A549 (cell line): ENCODE measurements around the gene COBLL1. TPM values are rescaled to one million over a fixed set of nuclear protein-coding genes. Genes with fewer than 3 reads are reported as not detected.

Source experiments
- ATAC-seq, 2 experiments: fragments of 200-7000 bp in 1 of 2; fragments of >200 bp in 1 of 2; cut with Nextera tagmentation in 1 of 2; cut with Tn5 transposase in 1 of 2; 3 replicates each; pipeline versions ENCODE4 v1.8.0 to v1.9.1; 2018 to 2020; ENCODE audit warnings: mild to moderate bottlenecking in 1 of 2, moderate library complexity in 1 of 2
- CTCF ChIA-PET: fragments of 300-600 bp; sonication (Branson Sonifier 250); formaldehyde crosslinking; extraction: SDS; loops from one replicate; lab custom pipeline; 2021; ENCODE audit warnings: antibody characterized with exemption, inconsistent platforms; lab: Yijun Ruan, JAX
- POLR2A ChIA-PET: fragments of 350-600 bp; formaldehyde crosslinking; extraction: SDS; loops from one replicate; lab custom pipeline; 2021; ENCODE audit warnings: antibody characterized with exemption, inconsistent platforms; lab: Yijun Ruan, JAX
- DNase-seq, 2 experiments: peaks; one replicate each; pipeline versions ENCODE4 v3.0.0 to v3.0.0-alpha.2; 2011 to 2016; ENCODE audit warnings: low read depth in 1 of 2, low spot score in 1 of 2
- FAIRE-seq: peaks from 2 replicates; lab custom pipeline; 2011; peaks lifted over from hg19 to GRCh38; lab: Jason Lieb, UNC
- H3K27ac ChIP-seq, 2 experiments: fragments of >200 bp; sonication (Bioruptor Twin); formaldehyde crosslinking; 3 replicates each; pipeline ENCODE4 v1.5.1; 2016 to 2017
- H3K4me1 ChIP-seq: fragments of >200 bp; sonication (Bioruptor Twin); formaldehyde crosslinking; 3 replicates; pipeline ENCODE4 v1.6.1; 2016
- H3K4me2 ChIP-seq: fragments of >200 bp; sonication (Bioruptor Twin); formaldehyde crosslinking; 3 replicates; pipeline ENCODE4 v1.6.1; 2016
- H3K4me3 ChIP-seq: fragments of >200 bp; sonication (Bioruptor Twin); formaldehyde crosslinking; 3 replicates; pipeline ENCODE4 v1.5.1; 2016
- H3K9me3 ChIP-seq: fragments of >200 bp; sonication (Bioruptor Twin); formaldehyde crosslinking; 3 replicates; pipeline ENCODE4 v1.6.1; 2016
- BCL3 ChIP-seq: fragments of >200 bp; sonication (Bioruptor Twin); formaldehyde crosslinking; IDR thresholded peaks from 3 replicates; pipeline ENCODE4 v1.6.1; 2016
- BHLHE40 ChIP-seq: IDR thresholded peaks from 2 replicates; pipeline ENCODE4 v1.6.1; 2012; ENCODE audit warnings: low read depth, low read length, inconsistent platforms
- CBX2 ChIP-seq: fragments of 200-600 bp; sonication (generic); IDR thresholded peaks from 2 replicates; pipeline ENCODE4 v1.6.1; 2016; ENCODE audit warnings: low read depth, mild to moderate bottlenecking, borderline replicate concordance
- EHMT2 ChIP-seq: fragments of 200-600 bp; sonication (generic); IDR thresholded peaks from 2 replicates; pipeline ENCODE4 v1.6.1; 2016; ENCODE audit warnings: antibody characterized with exemption, low read depth, mild to moderate bottlenecking, moderate library complexity
- ESRRA ChIP-seq: fragments of 150-350 bp; IDR thresholded peaks from 2 replicates; pipeline ENCODE4 v1.6.1; 2014; ENCODE audit warnings: mild to moderate bottlenecking, low read length, borderline replicate concordance
- GATA3 ChIP-seq: IDR thresholded peaks from 2 replicates; pipeline ENCODE4 v1.6.1; 2012; ENCODE audit warnings: borderline replicate concordance
- HEYL ChIP-seq: fragments of 250-450 bp; sonication (Bioruptor Pico); IDR thresholded peaks from 2 replicates; pipeline ENCODE4 v1.8.0; 2021; ENCODE audit warnings: mild to moderate bottlenecking, moderate library complexity
- HMGXB4 ChIP-seq: fragments of 250-450 bp; sonication (Bioruptor Pico); IDR thresholded peaks from 2 replicates; pipeline ENCODE4 v1.5.0; 2021; ENCODE audit warnings: mild to moderate bottlenecking, moderate library complexity, borderline replicate concordance
- HOXB5 ChIP-seq: fragments of 250-450 bp; sonication (Bioruptor Pico); IDR thresholded peaks from 2 replicates; pipeline ENCODE4 v1.5.0; 2020; ENCODE audit warnings: mild to moderate bottlenecking, moderate library complexity
- JUN ChIP-seq, 2 experiments: fragments of >200 bp; sonication (Bioruptor Twin); formaldehyde crosslinking; IDR thresholded peaks; 2 replicates in 1 of 2; 3 replicates in 1 of 2; pipeline ENCODE4 v1.6.1; 2016 to 2017
- KDM5A ChIP-seq: fragments of 200-600 bp; sonication (generic); IDR thresholded peaks from 2 replicates; pipeline ENCODE4 v1.6.1; 2016; ENCODE audit warnings: antibody characterized with exemption, mild to moderate bottlenecking
- MAFK ChIP-seq: fragments of 450-650 bp; IDR thresholded peaks from 2 replicates; pipeline ENCODE4 v1.6.1; 2014; ENCODE audit not compliant: partially characterized antibody
- MYC ChIP-seq: IDR thresholded peaks from 2 replicates; pipeline ENCODE4 v1.6.1; 2012; ENCODE audit warnings: mild to moderate bottlenecking, inconsistent platforms, low read length, improper control_type of control experiment, borderline replicate concordance
- NFE2L2 ChIP-seq: fragments of 150-350 bp; conservative IDR thresholded peaks from 2 replicates; pipeline ENCODE4 v1.6.1; 2014; ENCODE audit warnings: low read length
- POLR2A ChIP-seq: IDR thresholded peaks from 2 replicates; pipeline ENCODE4 v1.6.1; 2012; ENCODE audit warnings: mild to moderate bottlenecking, low read length
- RAD21 ChIP-seq, 2 experiments: fragments of >200 bp in 1 of 2; sonication (Bioruptor Twin) in 1 of 2; formaldehyde crosslinking in 1 of 2; IDR thresholded peaks in 1 of 2; conservative IDR thresholded peaks in 1 of 2; 2 replicates in 1 of 2; 3 replicates in 1 of 2; pipeline ENCODE4 v1.6.1; 2012 to 2018; ENCODE audit warnings: inconsistent platforms in 1 of 2
- SMC3 ChIP-seq: fragments of >200 bp; sonication (Bioruptor Twin); formaldehyde crosslinking; IDR thresholded peaks from 3 replicates; pipeline ENCODE4 v1.6.1; 2018; ENCODE audit warnings: inconsistent platforms
- USF2 ChIP-seq: fragments of 450-650 bp; IDR thresholded peaks from 2 replicates; pipeline ENCODE4 v1.6.1; 2014; ENCODE audit warnings: antibody characterized with exemption
- ZC3H11A ChIP-seq: fragments of 450-650 bp; IDR thresholded peaks from 2 replicates; pipeline ENCODE4 v1.6.1; 2014; ENCODE audit warnings: antibody characterized with exemption, mild to moderate bottlenecking
- ZFP36 ChIP-seq: fragments of 450-650 bp; IDR thresholded peaks from 2 replicates; pipeline ENCODE4 v1.6.1; 2014; ENCODE audit warnings: borderline replicate concordance; ENCODE audit not compliant: partially characterized antibody
- ZNF302 ChIP-seq: fragments of 250-450 bp; sonication (Bioruptor Pico); IDR thresholded peaks from 2 replicates; pipeline ENCODE4 v1.9.0; 2021; ENCODE audit warnings: inconsistent platforms, mild to moderate bottlenecking, moderate library complexity
- ZSCAN20 ChIP-seq: fragments of 250-450 bp; sonication (Bioruptor Pico); IDR thresholded peaks from 2 replicates; pipeline ENCODE4 v1.8.0; 2022; ENCODE audit warnings: mild to moderate bottlenecking, moderate library complexity
- WGBS: methylation state at CpG from one replicate; pipeline ENCODE4 v1.1.6; 2017; ENCODE audit errors: missing lambda C conversion rate; 5-methylcytosine and 5-hydroxymethylcytosine counted together
- polyA plus RNA-seq, 4 experiments: library from polyadenylated mRNA; depleted of rRNA in 3 of 4; stranded (reverse); fragments of >200 nt; fragmentation: RNase III in 1 of 4; extraction: RNeasy Plus Mini Kit Qiagen cat#74134 plus additional on column Dnase treatment in 1 of 4; gene quantifications; 2 replicates in 3 of 4; 3 replicates in 1 of 4; pipeline ENCODE4 v1.2.3, GENCODE V29; 2011 to 2017
- TF ChIP-seq, protein P1 (sequence below): fragments of >200 bp; sonication (Bioruptor Twin); formaldehyde crosslinking; IDR thresholded peaks from 2 replicates; pipeline ENCODE4 v1.6.1; 2016
- TF ChIP-seq, protein P2 (sequence below): IDR thresholded peaks from 2 replicates; pipeline ENCODE4 v1.6.1; 2012; ENCODE audit warnings: low read depth, borderline replicate concordance
- TF ChIP-seq, protein P3 (sequence below): fragments of 250-450 bp; sonication (Bioruptor Pico); IDR thresholded peaks from 2 replicates; pipeline ENCODE4 v1.5.0; 2020; ENCODE audit warnings: low read depth, mild to moderate bottlenecking, moderate library complexity
- TF ChIP-seq, protein P4 (sequence below): IDR thresholded peaks from 2 replicates; pipeline ENCODE4 v1.6.1; 2012

COBLL1 gene
- polyA plus RNA-seq, 2 of the 4 experiments (the other 2 are of a cell fraction), result 2.6 to 5.3 TPM

DNA sequence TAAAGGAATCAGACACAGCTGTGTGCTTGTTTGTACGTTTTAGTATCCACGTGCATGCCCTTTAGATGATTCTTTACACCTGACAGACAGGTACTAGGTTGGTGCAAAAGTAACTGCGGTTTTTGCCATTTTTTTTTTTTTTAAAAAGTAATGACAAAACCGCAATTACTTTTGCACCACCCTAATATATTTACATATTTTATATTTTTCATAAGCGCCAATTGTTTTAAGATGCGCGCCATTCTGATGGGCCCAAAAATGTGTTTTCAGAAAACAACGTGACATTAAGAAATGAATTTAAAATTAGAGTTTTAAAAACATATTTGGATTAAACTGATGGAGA is 972 bp upstream of the COBLL1 start:
- FAIRE-seq, result no peak
- CTCF ChIA-PET, result interaction anchor here (0.8 to 2.3 kb wide), 27 partner anchors 9 to 781 kb away, joined by 3 to 17 read pairs (median 4); no protein-coding TSS in a partner anchor
- DNase-seq, result no peak
- peaks cover 25% of the 10 kb centered on the region for H3K4me1 ChIP-seq
- peak overlapping the region; percentile 70 for H3K4me3 ChIP-seq
- peak overlapping the region; percentile 94 for H3K4me2 ChIP-seq
- 40% methylated on average over 8 of the region's 8 CpGs for WGBS
- H3K9me3 ChIP-seq, result no peaks in the 10 kb centered on the region
- no peak for ATAC-seq
- TF ChIP-seq RAD21 (conservative IDR thresholded peaks at IDR 0.05 in 1 of 2, IDR thresholded peaks at IDR 0.05 in 1 of 2), result no peak
- no peak for TF ChIP-seq CBX2
- TF ChIP-seq HOXB5 (CRISPR knock-in tag), result no peak
- no peak for TF ChIP-seq MYC
- no peak for TF ChIP-seq ZNF302
- TF ChIP-seq SMC3, result no peak
- TF ChIP-seq JUN (IDR thresholded peaks at IDR 0.05), result no peak
- no peak for TF ChIP-seq BHLHE40
- TF ChIP-seq ZSCAN20 (CRISPR knock-in tag), result no peak
- no peak for TF ChIP-seq HMGXB4 (CRISPR knock-in tag)
- TF ChIP-seq, protein P1, sequence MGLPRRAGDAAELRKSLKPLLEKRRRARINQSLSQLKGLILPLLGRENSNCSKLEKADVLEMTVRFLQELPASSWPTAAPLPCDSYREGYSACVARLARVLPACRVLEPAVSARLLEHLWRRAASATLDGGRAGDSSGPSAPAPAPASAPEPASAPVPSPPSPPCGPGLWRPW, result no peak
- no peak for TF ChIP-seq ZC3H11A
- TF ChIP-seq, protein P2, sequence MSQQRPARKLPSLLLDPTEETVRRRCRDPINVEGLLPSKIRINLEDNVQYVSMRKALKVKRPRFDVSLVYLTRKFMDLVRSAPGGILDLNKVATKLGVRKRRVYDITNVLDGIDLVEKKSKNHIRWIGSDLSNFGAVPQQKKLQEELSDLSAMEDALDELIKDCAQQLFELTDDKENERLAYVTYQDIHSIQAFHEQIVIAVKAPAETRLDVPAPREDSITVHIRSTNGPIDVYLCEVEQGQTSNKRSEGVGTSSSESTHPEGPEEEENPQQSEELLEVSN, result no peak
- TF ChIP-seq ZFP36, result no peak
- TF ChIP-seq ESRRA, result no peak
- TF ChIP-seq EHMT2, result no peak
- no peak for TF ChIP-seq HEYL (CRISPR knock-in tag)
- no peak for TF ChIP-seq GATA3
- POLR2A ChIA-PET, result interaction anchor here (0.6 to 1.7 kb wide), 6 partner anchors 17 to 107 kb away, joined by 3 to 10 read pairs (median 6); no protein-coding TSS in a partner anchor
- no peak overlapping the region; a peak in 1 of 6 replicates for H3K27ac ChIP-seq

GRCh38 chr2:164840930-164841718 is 499 bp downstream of the COBLL1 start:
- Histone ChIP-seq H3K27ac (peak overlapping the region; percentile 88 to 95), H3K4me2 (peak overlapping the region; percentile 94), H3K4me1 (peaks cover 25% of the 10 kb centered on the region), H3K4me3 (peak overlapping the region; percentile 70), H3K9me3 (no peaks in the 10 kb centered on the region)
- DNase-seq (peak; percentile 60 to 79), FAIRE-seq (no peak), ATAC-seq (peak; percentile 90 to 93)
- CTCF ChIA-PET, result interaction anchor here (0.5 to 2.3 kb wide), 42 partner anchors 9 to 1107 kb away, joined by 3 to 17 read pairs (median 4); no protein-coding TSS in a partner anchor
- POLR2A ChIA-PET, result interaction anchor here (0.8 to 1.8 kb wide), 8 partner anchors 18 to 79 kb away, joined by 3 to 10 read pairs (median 6); no protein-coding TSS in a partner anchor
- WGBS, result 0% methylated on average over 5 of the region's 90 CpGs
- TF ChIP-seq, protein P3, sequence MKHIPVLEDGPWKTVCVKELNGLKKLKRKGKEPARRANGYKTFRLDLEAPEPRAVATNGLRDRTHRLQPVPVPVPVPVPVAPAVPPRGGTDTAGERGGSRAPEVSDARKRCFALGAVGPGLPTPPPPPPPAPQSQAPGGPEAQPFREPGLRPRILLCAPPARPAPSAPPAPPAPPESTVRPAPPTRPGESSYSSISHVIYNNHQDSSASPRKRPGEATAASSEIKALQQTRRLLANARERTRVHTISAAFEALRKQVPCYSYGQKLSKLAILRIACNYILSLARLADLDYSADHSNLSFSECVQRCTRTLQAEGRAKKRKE (CRISPR knock-in tag), result no peak
- TF ChIP-seq NFE2L2 (no peak), ZFP36 (no peak), EHMT2 (no peak), USF2 (no peak), HEYL (CRISPR knock-in tag) (no peak), POLR2A (peak; percentile 31), BCL3 (0 out of 3 replicates have a peak, but pooled peaks have one; percentile 29), MYC (no peak), MAFK (no peak), KDM5A (no peak), SMC3 (peak; percentile 18; the same call in 1 of the 3 replicates), JUN (IDR thresholded peaks at IDR 0.05) (0 out of 5 replicates have a peak, but pooled peaks of 1 of the 2 experiments have one; percentile 33), RAD21 (conservative IDR thresholded peaks at IDR 0.05 in 1 of 2, IDR thresholded peaks at IDR 0.05 in 1 of 2) (peak in 1 of 2 experiments; percentile 30; a peak in 1 of 5 replicates)
- TF ChIP-seq, protein P4, sequence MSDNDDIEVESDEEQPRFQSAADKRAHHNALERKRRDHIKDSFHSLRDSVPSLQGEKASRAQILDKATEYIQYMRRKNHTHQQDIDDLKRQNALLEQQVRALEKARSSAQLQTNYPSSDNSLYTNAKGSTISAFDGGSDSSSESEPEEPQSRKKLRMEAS, result peak; percentile 42; the same call in 1 of the 2 replicates
- TF ChIP-seq, protein P2, result no peak; the same call in 1 of the 2 replicates
